Measurements from ENCODE around the gene GPR142.
"Not testable (repeated sequence)": the region's sequence is repeated elsewhere in the genome, so short reads cannot be mapped to it uniquely, and the experiment has no call there.

GPR142 gene

DNA sequence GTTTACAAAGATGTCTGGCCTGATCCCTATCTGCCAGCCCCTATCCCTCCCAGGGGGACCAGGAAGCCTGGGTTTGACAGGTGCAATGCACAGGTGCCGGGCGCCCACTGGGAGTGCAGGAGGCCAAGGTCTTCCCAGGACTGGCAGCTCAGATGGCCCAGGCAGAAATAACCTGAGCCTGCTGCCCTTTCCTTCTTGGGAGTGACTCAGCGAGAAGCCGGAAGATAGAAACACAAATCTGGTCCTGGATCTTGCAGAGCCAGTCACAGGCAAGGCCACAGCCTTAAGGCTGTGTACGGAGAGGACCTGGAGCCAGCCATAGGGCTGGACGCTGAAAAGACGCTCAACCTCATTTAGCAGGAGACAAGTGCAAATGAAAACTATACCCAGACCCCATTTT is 27.7 kb downstream of the GPR142 start:
- DNase-seq = no peak

DNA sequence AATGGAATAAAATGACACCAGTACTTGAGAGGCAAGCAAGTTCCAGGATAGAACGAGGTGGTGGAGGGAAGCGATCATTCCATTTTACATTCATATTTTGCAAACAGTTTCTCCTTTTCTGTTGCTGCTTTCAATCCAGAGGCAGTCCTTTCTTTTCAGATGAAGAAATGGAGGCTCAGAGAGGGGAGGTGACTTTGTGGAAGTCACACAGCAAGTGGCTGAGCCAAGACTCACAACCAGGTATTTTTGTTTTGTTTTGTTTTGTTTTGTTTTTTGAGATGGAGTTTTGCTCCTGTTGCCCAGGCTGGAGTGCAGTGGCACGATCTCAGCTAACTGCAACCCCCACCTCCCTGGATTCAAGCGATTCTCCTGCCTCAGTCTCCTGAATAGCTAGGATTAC is 29.3 kb downstream of the GPR142 start:
- DNase-seq = no peak

DNA sequence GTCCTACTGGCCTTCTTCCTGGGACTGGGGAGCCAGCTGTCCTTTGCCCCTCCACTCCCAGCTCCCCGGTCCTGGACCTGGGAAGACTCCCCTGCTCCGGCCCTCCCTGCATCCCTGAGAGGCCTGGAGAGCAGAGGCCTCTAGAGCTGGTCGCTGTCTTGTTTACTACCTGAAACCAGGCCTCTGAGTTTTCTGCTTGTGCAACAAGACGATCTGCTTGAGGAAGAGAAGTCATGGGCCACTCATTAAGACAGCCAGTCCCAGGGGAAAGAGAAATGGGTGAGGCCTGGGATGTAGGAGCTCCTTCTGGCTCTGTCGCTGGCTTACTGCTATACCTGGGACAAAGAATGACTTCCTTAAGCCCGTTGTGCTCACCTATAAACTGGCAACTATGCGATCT is 34.7 kb downstream of the GPR142 start:
- DNase-seq = no peak

DNA sequence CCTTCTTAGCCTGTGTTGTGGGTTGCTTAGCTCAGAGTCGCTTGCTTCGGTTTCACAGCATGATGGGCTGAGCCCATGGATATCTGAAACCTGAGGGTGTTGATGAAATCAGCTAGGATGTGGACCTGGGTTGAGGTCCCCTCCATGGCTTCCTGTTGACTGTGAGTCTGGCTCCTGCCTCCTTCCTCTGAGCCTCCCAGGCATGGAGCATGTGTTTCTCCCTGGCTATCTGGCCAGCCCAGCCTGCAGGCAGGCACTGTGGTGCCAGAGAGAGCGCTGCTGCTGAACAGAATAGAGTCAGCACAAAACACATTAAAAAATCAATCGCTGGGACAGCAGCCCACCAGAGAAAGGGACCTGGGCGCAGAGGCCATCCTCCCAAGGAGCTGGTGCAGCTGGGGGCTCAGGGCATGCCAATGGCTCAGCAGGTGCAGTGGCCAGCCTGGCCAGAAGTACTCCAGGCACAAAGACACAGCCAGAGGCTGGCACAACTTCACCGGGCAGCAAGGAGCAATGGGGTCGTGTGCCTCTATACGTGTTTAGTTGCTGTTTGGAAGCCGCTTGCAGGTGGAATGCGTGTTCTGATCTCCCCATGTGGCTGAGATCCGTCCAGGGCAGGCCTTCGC is 36.3 kb downstream of the GPR142 start:
- no peak for DNase-seq

DNA sequence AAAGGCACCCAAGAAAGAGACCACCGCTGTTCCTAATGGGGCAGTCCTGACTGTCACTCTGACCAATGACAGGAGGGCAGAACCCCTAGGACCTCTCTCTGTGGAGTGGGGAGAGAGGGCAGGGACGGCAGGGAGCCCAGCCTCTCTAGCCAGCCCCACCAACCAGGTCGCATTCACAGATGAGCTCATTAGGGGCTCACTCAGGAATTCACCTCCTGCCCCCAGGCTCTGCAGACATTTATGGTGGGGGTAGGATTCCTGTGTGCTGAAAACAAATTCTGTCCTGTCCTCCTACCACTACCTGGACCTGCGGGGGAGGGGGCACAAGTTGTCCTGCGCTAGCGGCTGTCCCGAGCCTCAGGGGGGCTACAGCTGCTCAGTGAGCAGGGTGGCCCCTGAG is 36.9 kb downstream of the GPR142 start:
- DNase-seq = no peak

DNA sequence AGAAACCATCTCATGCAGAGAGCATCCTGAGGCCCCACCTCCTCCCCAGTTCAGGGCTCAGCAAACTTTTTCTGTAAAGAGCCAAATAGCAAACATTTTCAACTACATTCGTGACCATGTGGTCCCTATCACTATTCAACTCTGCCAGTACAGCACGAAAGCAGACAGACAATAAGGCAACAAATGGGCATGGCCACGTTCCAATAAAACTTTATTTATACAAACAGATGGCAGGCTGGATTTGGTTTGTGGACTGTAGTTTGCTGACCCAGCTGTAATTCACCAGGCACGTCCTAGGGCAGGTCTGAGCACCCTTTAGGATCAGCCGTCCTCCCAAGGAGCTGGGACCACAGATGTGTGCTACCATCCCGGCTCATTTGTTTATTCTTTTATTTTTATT is 37.5 kb downstream of the GPR142 start:
- DNase-seq = no peak

DNA sequence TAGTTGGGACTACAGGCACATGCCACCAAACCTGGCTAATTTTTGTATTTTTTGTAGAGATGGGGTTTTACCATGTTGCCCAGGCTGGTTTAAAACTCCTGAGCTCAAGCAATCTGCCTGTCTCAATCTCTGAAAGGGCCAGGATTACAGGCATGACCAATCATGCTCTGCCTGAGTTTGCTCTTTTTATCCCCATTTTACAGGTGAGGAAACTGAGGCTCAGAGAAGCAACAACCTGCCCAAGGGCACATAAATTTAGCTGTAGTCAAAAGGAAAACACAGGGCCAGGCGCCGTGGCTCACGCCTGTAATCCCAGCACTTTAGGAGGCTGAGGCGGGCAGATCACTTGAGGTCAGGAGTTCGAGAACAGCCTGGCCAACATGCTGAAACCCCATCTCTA is 38.0 kb downstream of the GPR142 start:
- not testable (repeated sequence) for DNase-seq

DNA sequence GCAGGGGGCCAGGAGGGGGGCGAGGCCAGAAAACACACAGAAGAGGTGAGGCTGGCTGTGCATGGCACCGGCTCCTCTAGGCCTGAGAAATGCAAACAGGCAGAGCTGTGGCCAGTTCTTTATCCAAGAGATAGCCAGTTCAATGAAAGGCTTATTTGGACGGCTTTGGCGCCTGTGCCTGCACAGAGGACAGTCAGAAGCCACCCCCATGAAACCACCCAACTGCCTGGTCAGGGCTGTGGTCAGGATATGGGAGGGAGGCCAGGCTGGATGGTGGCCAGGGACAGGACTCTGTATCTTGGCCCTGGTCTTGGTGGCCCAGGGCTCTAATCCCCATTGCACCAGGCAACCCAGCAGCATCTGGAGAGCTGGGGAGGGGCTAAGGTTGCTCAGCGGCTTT is 40.1 kb downstream of the GPR142 start:
- no peak for DNase-seq

DNA sequence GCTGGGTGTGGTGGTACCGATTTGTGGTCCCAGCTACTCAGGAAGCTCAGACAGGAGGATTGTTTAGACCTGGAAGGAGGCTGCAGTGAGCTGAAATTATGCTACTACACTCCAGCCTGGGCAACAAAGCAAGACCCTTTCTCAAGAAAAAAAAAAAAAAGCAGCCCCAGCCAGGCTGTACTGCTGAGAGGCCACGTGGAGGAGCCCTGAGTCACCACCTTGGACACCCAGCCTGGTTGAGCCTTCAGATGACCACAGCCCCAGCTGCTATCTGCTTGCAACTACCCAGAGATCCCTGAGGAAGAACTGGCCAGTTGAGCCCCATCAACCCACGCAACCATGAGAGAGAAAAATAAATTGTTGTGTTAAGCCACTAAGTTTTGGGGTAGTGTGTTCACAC is 41.0 kb downstream of the GPR142 start:
- no peak for DNase-seq

DNA sequence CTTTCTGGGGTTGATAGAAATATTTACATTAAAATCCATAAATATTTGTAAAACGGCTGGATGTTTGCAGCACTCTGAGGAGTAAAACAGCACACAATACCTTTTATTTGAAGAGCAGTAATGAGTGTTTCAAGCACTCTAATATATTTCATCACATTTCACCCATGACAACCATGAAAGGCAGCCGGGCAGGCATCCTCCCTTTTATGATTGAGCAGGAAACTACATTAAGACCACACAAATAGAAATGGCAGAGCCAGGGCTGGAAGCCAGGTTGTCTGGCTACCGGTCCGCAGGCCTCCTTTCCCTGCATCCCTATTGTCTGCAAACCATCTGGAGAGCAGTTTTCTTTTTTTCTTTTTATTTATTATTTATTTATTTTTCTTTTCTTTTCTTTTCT is 41.5 kb downstream of the GPR142 start:
- no peak for DNase-seq

DNA sequence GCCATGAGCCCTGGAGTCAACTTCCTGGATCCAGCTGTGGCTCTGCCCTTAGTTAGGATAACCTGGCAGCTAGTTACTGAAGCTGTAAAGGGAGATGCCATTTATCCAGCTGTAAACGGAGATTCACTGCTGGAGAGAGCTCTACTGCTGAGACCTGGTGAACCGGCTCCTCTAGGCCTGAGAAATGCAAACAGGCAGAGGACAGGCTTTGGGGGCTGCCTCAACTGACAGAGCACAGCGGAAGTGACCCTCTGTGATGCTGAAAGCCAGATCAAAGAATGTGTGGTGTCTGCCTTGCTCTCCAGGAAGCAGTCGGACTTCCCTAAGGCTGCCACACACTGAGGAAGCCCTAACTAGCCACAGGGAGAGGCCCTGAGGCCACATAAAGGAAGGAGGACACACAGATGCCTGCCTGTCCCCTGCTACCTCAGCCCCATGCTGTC is 42.7 kb downstream of the GPR142 start:
- DNase-seq = no peak

DNA sequence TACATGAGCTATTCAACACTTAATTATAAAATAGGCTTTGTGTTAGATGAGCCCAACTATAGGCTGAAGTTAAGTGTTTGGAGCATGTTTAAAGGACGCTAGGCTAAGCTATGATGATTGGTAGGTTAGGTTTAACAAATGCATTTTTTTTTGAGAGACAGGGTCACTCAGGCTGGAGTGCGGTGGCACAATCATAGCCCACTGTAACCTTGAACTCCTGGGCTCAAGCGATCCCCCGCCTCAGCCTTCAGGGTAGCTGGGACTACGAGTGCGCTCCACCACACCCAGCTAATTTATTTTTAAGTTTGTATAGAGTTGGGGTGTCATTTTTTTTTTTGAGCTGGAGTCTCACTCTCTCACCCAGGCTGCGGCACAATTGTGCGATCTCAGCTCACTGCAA is 45.3 kb downstream of the GPR142 start:
- DNase-seq = no peak

DNA sequence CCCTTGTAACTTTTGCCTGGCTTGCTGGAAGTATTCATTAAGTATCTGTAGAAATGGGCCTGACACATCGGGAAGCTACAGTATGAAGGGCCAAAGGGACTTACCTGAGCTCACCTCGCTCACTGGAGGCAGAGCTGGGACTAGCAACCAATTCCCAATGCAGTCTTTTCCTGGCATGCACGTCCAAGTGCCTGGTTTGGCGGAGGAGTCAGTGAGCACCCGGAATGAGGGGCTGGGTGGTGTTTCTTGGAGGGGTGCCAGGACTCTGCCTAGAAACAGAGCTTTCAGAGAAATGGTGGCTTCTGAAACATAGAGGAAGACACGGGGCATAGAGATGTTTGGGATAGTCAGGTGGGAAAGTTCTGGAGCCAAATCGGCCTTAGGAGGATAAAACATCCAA is 46.2 kb downstream of the GPR142 start:
- no peak for DNase-seq

DNA sequence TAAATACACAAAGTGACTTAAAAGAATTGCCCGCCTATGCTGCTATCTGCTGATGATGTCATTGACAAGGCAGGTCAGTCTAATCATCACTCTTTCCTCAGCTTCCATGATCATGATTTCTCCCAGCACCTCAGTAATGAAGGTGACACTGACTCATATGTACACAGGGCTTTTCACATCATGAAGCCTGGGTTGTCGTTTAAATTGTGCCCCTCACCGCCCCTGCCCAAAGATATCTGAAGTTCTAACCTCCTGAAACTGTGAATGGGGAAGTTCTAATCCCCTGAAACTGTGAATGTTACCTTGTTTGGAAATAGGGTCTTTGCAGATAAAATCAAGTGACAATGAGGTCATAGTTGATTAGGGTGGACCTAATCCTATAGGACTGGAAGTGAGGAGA is 47.2 kb downstream of the GPR142 start:
- no peak for DNase-seq

DNA sequence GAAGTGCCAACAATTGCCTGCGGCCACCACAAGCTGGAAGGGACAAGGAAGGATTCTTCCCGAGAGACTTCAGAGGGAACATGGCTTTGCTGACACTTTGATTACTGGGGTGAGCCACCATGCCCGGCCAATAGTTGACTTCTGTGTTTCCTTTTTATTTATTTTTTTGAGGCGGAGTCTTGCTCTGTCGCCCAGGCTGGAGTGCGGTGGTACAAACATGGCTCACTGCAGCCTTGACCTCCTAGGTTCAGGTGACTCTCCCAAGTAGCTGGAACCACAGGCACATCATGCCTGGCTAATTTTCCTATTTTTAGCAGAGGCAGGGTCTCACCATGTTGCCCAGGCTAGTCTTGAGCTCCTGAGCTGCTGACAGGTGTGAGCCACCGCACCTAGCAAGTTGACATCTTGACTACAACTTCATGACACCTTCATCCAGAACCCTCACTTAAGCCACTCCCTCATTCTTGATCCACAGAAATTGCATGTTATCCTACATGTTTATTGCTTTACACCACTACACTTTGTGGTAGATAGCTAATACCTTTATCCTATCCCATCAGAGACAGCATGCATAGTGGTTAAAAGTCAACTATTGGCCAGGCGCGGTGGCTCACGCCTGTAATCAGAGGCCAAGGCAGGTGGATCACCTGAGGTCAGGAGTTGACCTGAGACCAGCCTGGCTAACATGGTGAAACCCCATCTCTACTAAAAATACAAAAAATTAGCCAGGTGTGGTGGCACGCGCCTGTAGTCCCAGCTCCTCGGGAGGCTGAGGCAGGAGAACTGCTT is 48.5 kb downstream of the GPR142 start:
- no peak for DNase-seq

DNA sequence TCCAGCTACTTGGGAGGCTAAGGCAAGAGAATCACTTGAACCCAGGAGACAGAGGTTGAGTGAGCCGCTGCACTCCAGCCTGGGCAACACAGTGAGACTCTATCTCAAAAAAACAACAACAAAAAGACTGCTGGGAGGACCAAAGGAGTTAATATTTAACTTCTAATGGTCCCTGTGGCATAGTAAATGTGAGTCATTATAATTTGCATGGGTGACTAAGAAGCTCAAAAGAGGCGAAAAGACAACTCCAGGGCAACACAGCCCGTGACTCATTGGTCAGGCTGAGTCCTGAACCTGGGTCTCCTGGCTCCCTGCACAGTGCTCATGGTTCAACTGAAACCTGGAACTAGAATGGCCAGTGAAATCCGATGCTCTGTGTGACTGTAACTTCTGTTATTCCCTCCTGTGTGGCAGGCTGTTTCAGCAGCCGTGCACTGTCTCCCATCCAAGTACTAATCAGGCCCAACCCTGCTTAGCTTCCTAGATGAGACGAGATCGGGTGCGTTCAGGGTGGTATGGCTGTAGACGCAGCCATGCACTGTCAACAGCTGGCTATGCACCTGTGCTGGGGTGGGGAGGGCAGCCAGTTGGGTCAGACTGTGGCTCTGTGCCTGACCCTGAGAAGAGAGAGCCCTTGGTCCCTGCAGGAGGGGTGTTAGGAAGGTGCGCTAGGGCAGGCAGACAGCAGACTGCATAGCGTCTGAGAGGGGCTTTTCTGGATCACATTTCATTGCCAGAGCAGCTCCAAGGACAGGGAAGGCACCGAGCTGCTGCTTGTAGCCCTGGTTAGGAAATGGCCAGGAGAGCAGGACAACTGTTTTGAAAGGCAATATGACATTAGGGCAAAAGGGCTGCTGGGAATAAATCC is 50.1 kb downstream of the GPR142 start:
- DNase-seq = peak; percentile 59 to 71

DNA sequence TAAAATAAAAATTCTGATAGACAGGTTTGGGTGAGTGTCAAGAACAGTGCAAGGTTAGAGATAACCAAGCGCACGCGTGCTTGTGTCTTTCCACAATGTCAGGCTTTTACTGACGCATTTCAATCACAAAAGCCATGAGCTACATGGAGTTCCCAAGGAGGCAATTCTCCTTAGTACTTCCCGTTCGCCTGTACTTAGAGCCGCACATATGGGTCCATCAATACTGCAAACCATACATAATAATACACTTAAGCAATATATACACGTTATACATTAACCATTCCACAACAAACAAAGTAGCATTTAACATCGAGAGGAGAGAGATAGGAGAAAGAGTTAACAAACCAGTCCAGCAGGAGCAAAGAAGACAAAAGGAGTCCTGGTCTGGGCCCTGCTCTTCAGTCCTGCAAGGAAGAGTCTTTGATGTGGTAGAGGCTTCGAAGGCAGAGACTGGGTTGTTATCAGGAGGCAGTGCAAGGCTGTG is 52.7 kb downstream of the GPR142 start:
- DNase-seq = no peak
